HEK293 (cell line): ENCODE results near the gene HP1BP3.

Experiments used
- CTCF ChIA-PET: fragments of 350-600 bp; formaldehyde crosslinking; extraction: SDS; loops from one replicate; lab custom pipeline; 2021; ENCODE audit warnings: antibody characterized with exemption; lab: Yijun Ruan, JAX
- POLR2A ChIA-PET: fragments of 300-600 bp; formaldehyde crosslinking; extraction: SDS; loops from one replicate; lab custom pipeline; 2020; ENCODE audit warnings: antibody characterized with exemption, inconsistent platforms; lab: Yijun Ruan, JAX
- H3K27ac ChIP-seq: fragments of 200-500 bp; sonication (Bioruptor generic); 2 replicates; pipeline ENCODE4 v1.5.1; 2014; ENCODE audit warnings: low read depth, low read length, control low read depth, inconsistent platforms; ENCODE audit errors: extremely low read depth
- H3K36me3 ChIP-seq, 2 experiments: fragments of 200-500 bp in 1 of 2; sonication (Bioruptor generic) in 1 of 2; 1 replicate in 1 of 2; 2 replicates in 1 of 2; pipeline ENCODE4 v1.5.1; 2014 to 2017; ENCODE audit warnings: inconsistent platforms in 2 of 2, low read length in 2 of 2; ENCODE audit not compliant: control insufficient read depth in 2 of 2, insufficient read depth in 1 of 2
- H3K4me1 ChIP-seq: fragments of 200-500 bp; sonication (Bioruptor generic); 2 replicates; pipeline ENCODE4 v1.5.1; 2014; ENCODE audit warnings: mild to moderate bottlenecking, low read length, inconsistent platforms; ENCODE audit not compliant: control insufficient read depth, insufficient read depth
- H3K4me3 ChIP-seq: 2 replicates; pipeline ENCODE4 v1.5.1; 2011; ENCODE audit warnings: low read depth, mild to moderate bottlenecking, control low read depth, low read length, moderate library complexity
- H3K9me3 ChIP-seq: fragments of 200-500 bp; sonication (Bioruptor generic); 2 replicates; pipeline ENCODE4 v1.5.1; 2014; ENCODE audit warnings: low read depth, low read length, inconsistent platforms; ENCODE audit not compliant: control insufficient read depth, insufficient read depth
- BCL11A ChIP-seq: fragments of 450-650 bp; formaldehyde crosslinking; IDR thresholded peaks from 2 replicates; pipeline ENCODE4 v1.5.1; 2016; ENCODE audit warnings: low read depth, missing biosample characterization, missing genetic modification characterization
- GFI1B ChIP-seq: fragments of 450-650 bp; formaldehyde crosslinking; IDR thresholded peaks from 2 replicates; pipeline ENCODE4 v1.5.1; 2016; ENCODE audit warnings: missing biosample characterization, missing genetic modification characterization
- KLF8 ChIP-seq: fragments of 450-650 bp; formaldehyde crosslinking; IDR thresholded peaks from 2 replicates; pipeline ENCODE4 v1.5.1; 2016; ENCODE audit warnings: missing biosample characterization, missing genetic modification characterization
- SP2 ChIP-seq: fragments of 450-650 bp; formaldehyde crosslinking; IDR thresholded peaks from 2 replicates; pipeline ENCODE4 v1.5.1; 2016; ENCODE audit warnings: missing biosample characterization, missing genetic modification characterization
- WT1 ChIP-seq: fragments of 450-650 bp; formaldehyde crosslinking; IDR thresholded peaks from 2 replicates; pipeline ENCODE4 v1.5.1; 2016; ENCODE audit warnings: missing biosample characterization, missing genetic modification characterization
- ZNF114 ChIP-seq: fragments of 450-650 bp; formaldehyde crosslinking; IDR thresholded peaks from 2 replicates; pipeline ENCODE4 v1.5.0; 2017; ENCODE audit warnings: missing biosample characterization, missing genetic modification characterization
- ZNF133 ChIP-seq: fragments of 450-650 bp; formaldehyde crosslinking; IDR thresholded peaks from 2 replicates; pipeline ENCODE4 v1.5.1; 2016; ENCODE audit warnings: missing biosample characterization, missing genetic modification characterization
- ZNF248 ChIP-seq: fragments of 450-650 bp; formaldehyde crosslinking; IDR thresholded peaks from 2 replicates; pipeline ENCODE4 v1.5.1; 2017; ENCODE audit warnings: missing biosample characterization, missing genetic modification characterization
- ZNF302 ChIP-seq: fragments of 450-650 bp; formaldehyde crosslinking; IDR thresholded peaks from 2 replicates; pipeline ENCODE4 v1.5.1; 2016; ENCODE audit warnings: missing biosample characterization, missing genetic modification characterization, low read depth
- ZNF366 ChIP-seq: fragments of 450-650 bp; formaldehyde crosslinking; conservative IDR thresholded peaks from 2 replicates; pipeline ENCODE4 v1.5.1; 2016; ENCODE audit warnings: missing biosample characterization, missing genetic modification characterization
- ZNF416 ChIP-seq: fragments of 450-650 bp; formaldehyde crosslinking; IDR thresholded peaks from 2 replicates; pipeline ENCODE4 v1.5.1; 2016; ENCODE audit warnings: missing biosample characterization, missing genetic modification characterization
- ZNF501 ChIP-seq: fragments of 450-650 bp; formaldehyde crosslinking; IDR thresholded peaks from 2 replicates; pipeline ENCODE4 v1.5.1; 2016; ENCODE audit warnings: missing biosample characterization, missing genetic modification characterization
- ZNF510 ChIP-seq: fragments of 450-650 bp; formaldehyde crosslinking; IDR thresholded peaks from 2 replicates; pipeline ENCODE4 v1.5.1; 2018; ENCODE audit warnings: mild to moderate bottlenecking, missing genetic modification characterization, missing biosample characterization; ENCODE audit not compliant: insufficient replicate concordance
- ZNF521 ChIP-seq: fragments of 450-650 bp; formaldehyde crosslinking; IDR thresholded peaks from 2 replicates; pipeline ENCODE4 v1.5.1; 2017; ENCODE audit warnings: missing biosample characterization, mild to moderate bottlenecking, missing genetic modification characterization
- ZNF558 ChIP-seq: fragments of 450-650 bp; formaldehyde crosslinking; IDR thresholded peaks from 2 replicates; pipeline ENCODE4 v1.5.1; 2016; ENCODE audit warnings: missing biosample characterization, missing genetic modification characterization
- ZNF585B ChIP-seq: fragments of 450-650 bp; formaldehyde crosslinking; IDR thresholded peaks from 2 replicates; pipeline ENCODE4 v1.5.1; 2016; ENCODE audit warnings: missing biosample characterization, missing genetic modification characterization
- ZNF747 ChIP-seq: fragments of 450-650 bp; formaldehyde crosslinking; IDR thresholded peaks from 2 replicates; pipeline ENCODE4 v1.5.1; 2016; ENCODE audit warnings: missing biosample characterization, missing genetic modification characterization
- ZNF76 ChIP-seq: fragments of 450-650 bp; formaldehyde crosslinking; IDR thresholded peaks from 2 replicates; pipeline ENCODE4; 2016; ENCODE audit warnings: low read depth, missing biosample characterization, missing genetic modification characterization, borderline replicate concordance
- ZNF791 ChIP-seq: fragments of 450-650 bp; formaldehyde crosslinking; IDR thresholded peaks from 2 replicates; pipeline ENCODE4 v1.5.1; 2016; ENCODE audit warnings: missing biosample characterization, missing genetic modification characterization
- ZNF837 ChIP-seq: fragments of 450-650 bp; formaldehyde crosslinking; IDR thresholded peaks from 2 replicates; pipeline ENCODE4 v1.5.1; 2016; ENCODE audit warnings: missing biosample characterization, missing genetic modification characterization
- TF ChIP-seq, protein P1 (sequence below): fragments of 450-650 bp; formaldehyde crosslinking; IDR thresholded peaks from 2 replicates; pipeline ENCODE4 v1.5.1; 2016; ENCODE audit warnings: missing biosample characterization, missing genetic modification characterization
- TF ChIP-seq, protein P2 (sequence below): fragments of 450-650 bp; formaldehyde crosslinking; IDR thresholded peaks from 2 replicates; pipeline ENCODE4 v1.5.1; 2016; ENCODE audit warnings: missing biosample characterization, missing genetic modification characterization
- TF ChIP-seq, protein P3 (sequence below): fragments of 450-650 bp; formaldehyde crosslinking; IDR thresholded peaks from 2 replicates; pipeline ENCODE4 v1.5.1; 2016; ENCODE audit warnings: missing biosample characterization, missing genetic modification characterization
- TF ChIP-seq, protein P4 (sequence below): fragments of 450-650 bp; formaldehyde crosslinking; IDR thresholded peaks from 2 replicates; pipeline ENCODE4 v1.5.1; 2016; ENCODE audit warnings: missing biosample characterization, missing genetic modification characterization
- TF ChIP-seq, protein P5 (sequence below): fragments of 450-650 bp; IDR thresholded peaks from 2 replicates; pipeline ENCODE4 v1.5.1; 2018; ENCODE audit warnings: missing biosample characterization, missing genetic modification characterization
- TF ChIP-seq, protein P6 (sequence below): fragments of 450-650 bp; formaldehyde crosslinking; IDR thresholded peaks from 2 replicates; pipeline ENCODE4 v1.5.1; 2016; ENCODE audit warnings: missing biosample characterization, missing genetic modification characterization

The HP1BP3 gene

DNA sequence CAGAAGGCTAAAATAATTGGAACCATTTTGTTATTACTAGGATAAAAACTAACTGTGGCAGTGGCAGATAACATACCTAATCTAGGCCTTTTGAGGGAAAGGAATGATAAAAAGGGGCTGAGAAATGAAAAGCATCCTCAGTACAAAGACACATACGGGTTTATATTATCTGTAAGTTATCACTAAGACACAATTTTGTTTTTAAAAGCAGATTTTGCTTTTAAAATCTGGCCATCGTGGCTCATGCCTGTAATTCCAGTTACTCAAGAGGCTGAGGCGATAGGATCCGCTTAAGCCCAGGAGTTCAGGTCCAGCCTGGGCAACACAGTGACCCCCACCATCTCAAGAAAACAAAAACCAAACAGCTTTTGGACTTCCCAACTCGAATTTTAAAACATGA lies 24.8 kb upstream of the HP1BP3 start:
- TF ChIP-seq ZNF510 (no peak), ZNF76 (no peak), ZNF521 (tag by site-specific recombination) (no peak), ZNF416 (no peak), SP2 (no peak), ZNF501 (tag by site-specific recombination) (no peak), BCL11A (tag by site-specific recombination) (no peak), ZNF248 (tag by site-specific recombination) (no peak), GFI1B (tag by site-specific recombination) (no peak), ZNF791 (tag by site-specific recombination) (no peak), KLF8 (tag by site-specific recombination) (no peak), ZNF585B (tag by site-specific recombination) (no peak), ZNF302 (tag by site-specific recombination) (no peak), ZNF558 (no peak)
- TF ChIP-seq, protein P1, sequence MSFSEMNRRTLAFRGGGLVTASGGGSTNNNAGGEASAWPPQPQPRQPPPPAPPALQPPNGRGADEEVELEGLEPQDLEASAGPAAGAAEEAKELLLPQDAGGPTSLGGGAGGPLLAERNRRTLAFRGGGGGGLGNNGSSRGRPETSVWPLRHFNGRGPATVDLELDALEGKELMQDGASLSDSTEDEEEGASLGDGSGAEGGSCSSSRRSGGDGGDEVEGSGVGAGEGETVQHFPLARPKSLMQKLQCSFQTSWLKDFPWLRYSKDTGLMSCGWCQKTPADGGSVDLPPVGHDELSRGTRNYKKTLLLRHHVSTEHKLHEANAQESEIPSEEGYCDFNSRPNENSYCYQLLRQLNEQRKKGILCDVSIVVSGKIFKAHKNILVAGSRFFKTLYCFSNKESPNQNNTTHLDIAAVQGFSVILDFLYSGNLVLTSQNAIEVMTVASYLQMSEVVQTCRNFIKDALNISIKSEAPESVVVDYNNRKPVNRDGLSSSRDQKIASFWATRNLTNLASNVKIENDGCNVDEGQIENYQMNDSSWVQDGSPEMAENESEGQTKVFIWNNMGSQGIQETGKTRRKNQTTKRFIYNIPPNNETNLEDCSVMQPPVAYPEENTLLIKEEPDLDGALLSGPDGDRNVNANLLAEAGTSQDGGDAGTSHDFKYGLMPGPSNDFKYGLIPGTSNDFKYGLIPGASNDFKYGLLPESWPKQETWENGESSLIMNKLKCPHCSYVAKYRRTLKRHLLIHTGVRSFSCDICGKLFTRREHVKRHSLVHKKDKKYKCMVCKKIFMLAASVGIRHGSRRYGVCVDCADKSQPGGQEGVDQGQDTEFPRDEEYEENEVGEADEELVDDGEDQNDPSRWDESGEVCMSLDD (tag by site-specific recombination) = no peak
- TF ChIP-seq, protein P2, sequence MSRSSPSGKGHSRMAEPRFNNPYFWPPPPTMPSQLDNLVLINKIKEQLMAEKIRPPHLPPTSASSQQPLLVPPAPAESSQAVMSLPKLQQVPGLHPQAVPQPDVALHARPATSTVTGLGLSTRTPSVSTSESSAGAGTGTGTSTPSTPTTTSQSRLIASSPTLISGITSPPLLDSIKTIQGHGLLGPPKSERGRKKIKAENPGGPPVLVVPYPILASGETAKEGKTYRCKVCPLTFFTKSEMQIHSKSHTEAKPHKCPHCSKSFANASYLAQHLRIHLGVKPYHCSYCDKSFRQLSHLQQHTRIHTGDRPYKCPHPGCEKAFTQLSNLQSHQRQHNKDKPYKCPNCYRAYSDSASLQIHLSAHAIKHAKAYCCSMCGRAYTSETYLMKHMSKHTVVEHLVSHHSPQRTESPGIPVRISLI = no peak
- TF ChIP-seq, protein P3, sequence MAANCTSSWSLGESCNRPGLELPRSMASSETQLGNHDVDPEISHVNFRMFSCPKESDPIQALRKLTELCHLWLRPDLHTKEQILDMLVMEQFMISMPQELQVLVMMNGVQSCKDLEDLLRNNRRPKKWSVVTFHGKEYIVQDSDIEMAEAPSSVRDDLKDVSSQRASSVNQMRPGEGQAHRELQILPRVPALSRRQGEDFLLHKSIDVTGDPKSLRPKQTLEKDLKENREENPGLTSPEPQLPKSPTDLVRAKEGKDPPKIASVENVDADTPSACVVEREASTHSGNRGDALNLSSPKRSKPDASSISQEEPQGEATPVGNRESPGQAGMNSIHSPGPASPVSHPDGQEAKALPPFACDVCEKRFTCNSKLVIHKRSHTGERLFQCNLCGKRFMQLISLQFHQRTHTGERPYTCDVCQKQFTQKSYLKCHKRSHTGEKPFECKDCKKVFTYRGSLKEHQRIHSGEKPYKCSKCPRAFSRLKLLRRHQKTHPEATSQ (tag by site-specific recombination) = no peak
- TF ChIP-seq, protein P4, sequence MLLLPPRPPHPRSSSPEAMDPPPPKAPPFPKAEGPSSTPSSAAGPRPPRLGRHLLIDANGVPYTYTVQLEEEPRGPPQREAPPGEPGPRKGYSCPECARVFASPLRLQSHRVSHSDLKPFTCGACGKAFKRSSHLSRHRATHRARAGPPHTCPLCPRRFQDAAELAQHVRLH = no peak
- Histone ChIP-seq H3K4me3 (no peak overlapping the region), H3K4me1 (no peaks in the 10 kb centered on the region), H3K27ac (no peak overlapping the region), H3K36me3 (peaks cover 31 to 57% of the 10 kb centered on the region in 2 experiments), H3K9me3 (no peaks in the 10 kb centered on the region)
- ChIA-PET CTCF (interaction anchor here (0.8 kb wide), 1 partner anchor 19 kb away, joined by 3 read pairs; no protein-coding TSS in a partner anchor), POLR2A (no interaction called here)

DNA sequence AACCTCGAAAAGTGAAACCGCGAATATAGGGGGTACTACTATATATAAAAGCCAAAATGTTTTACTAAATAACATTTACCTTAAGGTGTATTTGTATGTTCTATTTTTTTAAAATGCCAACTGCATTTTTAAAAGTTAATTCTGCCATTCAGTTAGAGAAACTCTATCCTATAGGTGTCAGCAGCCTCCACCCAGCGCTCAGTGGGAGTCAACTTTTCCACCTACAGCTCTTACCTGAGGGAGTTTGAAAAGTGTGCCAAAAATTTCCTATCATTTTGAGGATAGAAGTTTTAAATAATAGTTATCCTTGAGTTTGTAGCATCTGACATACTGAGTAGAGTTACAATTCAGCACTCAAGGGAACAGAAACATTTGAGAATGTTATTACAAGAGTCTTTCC lies 6.1 kb upstream of the HP1BP3 start:
- Histone ChIP-seq H3K4me1 (0 out of 2 replicates have a peak, but pooled peaks cover 3% of the 10 kb centered on the region), H3K4me3 (no peak overlapping the region), H3K9me3 (no peaks in the 10 kb centered on the region), H3K36me3 (peaks cover 0 to 3% of the 10 kb centered on the region in 2 experiments; a peak in 2 of 3 replicates), H3K27ac (no peak overlapping the region)
- ChIA-PET POLR2A (no interaction called here), CTCF (interaction anchor here (0.6 kb wide), 1 partner anchor 809 kb away, joined by 3 read pairs; no protein-coding TSS in a partner anchor)
- TF ChIP-seq ZNF366 (no peak), ZNF133 (no peak), ZNF114 (tag by site-specific recombination) (no peak), ZNF747 (tag by site-specific recombination) (no peak), WT1 (no peak), ZNF837 (tag by site-specific recombination) (no peak)
- TF ChIP-seq, protein P5, sequence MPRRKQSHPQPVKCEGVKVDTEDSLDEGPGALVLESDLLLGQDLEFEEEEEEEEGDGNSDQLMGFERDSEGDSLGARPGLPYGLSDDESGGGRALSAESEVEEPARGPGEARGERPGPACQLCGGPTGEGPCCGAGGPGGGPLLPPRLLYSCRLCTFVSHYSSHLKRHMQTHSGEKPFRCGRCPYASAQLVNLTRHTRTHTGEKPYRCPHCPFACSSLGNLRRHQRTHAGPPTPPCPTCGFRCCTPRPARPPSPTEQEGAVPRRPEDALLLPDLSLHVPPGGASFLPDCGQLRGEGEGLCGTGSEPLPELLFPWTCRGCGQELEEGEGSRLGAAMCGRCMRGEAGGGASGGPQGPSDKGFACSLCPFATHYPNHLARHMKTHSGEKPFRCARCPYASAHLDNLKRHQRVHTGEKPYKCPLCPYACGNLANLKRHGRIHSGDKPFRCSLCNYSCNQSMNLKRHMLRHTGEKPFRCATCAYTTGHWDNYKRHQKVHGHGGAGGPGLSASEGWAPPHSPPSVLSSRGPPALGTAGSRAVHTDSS (tag by site-specific recombination) = no peak
- TF ChIP-seq, protein P6, sequence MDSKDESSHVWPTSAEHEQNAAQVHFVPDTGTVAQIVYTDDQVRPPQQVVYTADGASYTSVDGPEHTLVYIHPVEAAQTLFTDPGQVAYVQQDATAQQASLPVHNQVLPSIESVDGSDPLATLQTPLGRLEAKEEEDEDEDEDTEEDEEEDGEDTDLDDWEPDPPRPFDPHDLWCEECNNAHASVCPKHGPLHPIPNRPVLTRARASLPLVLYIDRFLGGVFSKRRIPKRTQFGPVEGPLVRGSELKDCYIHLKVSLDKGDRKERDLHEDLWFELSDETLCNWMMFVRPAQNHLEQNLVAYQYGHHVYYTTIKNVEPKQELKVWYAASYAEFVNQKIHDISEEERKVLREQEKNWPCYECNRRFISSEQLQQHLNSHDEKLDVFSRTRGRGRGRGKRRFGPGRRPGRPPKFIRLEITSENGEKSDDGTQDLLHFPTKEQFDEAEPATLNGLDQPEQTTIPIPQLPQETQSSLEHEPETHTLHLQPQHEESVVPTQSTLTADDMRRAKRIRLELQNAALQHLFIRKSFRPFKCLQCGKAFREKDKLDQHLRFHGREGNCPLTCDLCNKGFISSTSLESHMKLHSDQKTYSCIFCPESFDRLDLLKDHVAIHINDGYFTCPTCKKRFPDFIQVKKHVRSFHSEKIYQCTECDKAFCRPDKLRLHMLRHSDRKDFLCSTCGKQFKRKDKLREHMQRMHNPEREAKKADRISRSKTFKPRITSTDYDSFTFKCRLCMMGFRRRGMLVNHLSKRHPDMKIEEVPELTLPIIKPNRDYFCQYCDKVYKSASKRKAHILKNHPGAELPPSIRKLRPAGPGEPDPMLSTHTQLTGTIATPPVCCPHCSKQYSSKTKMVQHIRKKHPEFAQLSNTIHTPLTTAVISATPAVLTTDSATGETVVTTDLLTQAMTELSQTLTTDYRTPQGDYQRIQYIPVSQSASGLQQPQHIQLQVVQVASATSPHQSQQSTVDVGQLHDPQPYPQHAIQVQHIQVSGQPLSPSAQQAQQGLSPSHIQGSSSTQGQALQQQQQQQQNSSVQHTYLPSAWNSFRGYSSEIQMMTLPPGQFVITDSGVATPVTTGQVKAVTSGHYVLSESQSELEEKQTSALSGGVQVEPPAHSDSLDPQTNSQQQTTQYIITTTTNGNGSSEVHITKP (tag by site-specific recombination) = no peak
